ENCODE results near the gene DUS3L.

DNA sequence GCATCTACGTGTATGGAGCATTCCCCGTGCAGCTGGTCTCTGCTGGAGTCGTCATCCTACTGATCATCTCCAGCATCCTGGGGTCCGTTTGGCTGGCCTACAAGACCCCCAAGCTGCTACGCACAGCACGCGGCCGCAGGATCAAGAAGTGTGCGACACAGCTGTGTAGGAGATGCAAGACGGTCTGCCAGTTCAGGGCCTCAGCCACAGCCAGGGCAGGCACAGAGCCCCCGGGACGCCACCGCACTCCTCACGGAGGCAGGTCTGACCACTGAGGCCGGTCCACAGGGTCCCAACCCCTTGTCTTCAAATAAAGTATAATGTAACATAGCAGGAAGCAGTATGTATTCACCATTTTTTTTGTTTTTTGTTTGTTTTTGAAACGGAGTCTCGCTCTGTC is 12.6 kb downstream of the DUS3L start:
- TF ChIP-seq, protein P1, sequence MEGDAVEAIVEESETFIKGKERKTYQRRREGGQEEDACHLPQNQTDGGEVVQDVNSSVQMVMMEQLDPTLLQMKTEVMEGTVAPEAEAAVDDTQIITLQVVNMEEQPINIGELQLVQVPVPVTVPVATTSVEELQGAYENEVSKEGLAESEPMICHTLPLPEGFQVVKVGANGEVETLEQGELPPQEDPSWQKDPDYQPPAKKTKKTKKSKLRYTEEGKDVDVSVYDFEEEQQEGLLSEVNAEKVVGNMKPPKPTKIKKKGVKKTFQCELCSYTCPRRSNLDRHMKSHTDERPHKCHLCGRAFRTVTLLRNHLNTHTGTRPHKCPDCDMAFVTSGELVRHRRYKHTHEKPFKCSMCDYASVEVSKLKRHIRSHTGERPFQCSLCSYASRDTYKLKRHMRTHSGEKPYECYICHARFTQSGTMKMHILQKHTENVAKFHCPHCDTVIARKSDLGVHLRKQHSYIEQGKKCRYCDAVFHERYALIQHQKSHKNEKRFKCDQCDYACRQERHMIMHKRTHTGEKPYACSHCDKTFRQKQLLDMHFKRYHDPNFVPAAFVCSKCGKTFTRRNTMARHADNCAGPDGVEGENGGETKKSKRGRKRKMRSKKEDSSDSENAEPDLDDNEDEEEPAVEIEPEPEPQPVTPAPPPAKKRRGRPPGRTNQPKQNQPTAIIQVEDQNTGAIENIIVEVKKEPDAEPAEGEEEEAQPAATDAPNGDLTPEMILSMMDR (IDR thresholded peaks at IDR 0.05), result no peak
- no peak for TF ChIP-seq CREM (CRISPR knock-in tag; IDR thresholded peaks at IDR 0.05)
- no peak for TF ChIP-seq AR (CRISPR knock-in tag; IDR thresholded peaks at IDR 0.05)

All from WTC11 (cell line).